Measurements from ENCODE around the gene TAF1B. TPM values are rescaled to one million over a fixed set of nuclear protein-coding genes. Genes with fewer than 3 reads are reported as not detected.

The TAF1B gene
- total RNA-seq, 1 donor from 2014 or later: 86.3 TPM

DNA sequence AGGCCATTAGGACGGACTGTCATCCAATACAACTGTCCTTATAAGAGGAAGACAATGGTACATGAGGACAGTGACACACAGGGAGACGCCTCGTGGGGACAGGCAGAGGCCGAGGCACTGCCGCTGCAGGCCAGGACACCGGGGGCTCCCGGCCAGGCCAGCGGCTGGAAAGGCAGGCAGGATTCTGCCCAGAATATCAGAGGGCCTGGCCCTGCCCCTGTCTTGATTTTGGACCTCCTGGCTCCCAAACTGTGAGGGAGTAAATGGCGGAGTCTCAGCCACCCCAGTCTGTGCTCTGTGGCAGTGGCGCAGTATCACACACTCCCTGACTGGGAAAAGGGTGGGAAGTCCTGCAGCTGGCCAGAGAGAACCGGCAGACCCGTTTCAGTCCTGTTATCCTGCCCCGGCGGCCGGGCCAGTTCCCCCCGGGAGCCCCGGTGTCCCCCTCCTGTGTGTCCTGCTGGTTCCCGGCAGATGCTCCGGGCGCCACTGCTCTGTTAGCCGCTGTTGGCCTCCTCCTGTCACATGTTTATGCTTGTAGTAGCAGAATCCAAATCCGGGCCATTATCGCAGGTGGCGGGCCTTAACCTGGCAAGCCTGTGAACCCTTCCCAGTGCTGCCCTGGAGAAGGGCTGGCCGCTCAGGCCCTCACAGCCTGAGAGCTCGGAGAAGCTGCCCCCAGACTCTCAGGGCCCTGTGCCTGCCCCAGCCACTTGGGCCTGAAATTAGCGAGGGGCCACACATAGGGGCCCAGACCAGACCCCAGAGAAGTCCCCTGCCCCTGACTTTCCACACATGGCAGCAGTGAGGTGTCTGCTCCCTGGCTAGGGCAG is 31.4 kb upstream of the TAF1B start:
- Mint-ChIP-seq H3K36me3 (no peaks in the 10 kb centered on the region), H3K9me3 (no peaks in the 10 kb centered on the region), H3K27ac (no peak overlapping the region), H3K4me1 (peaks cover 10% of the 10 kb centered on the region), H3K4me3 (no peak overlapping the region), H3K27me3 (ENCODE audit: insufficient read depth, low read depth) (peaks cover 5% of the 10 kb centered on the region)
- no peaks in the 10 kb centered on the region for H3K27me3 ChIP-seq
- H3K9me3 ChIP-seq (ENCODE audit: low read depth): no peaks in the 10 kb centered on the region
- no peaks in the 10 kb centered on the region for H3K79me2 ChIP-seq (ENCODE audit: low read depth)
- no peak overlapping the region for H2AFZ ChIP-seq (replicated peaks)
- H3K4me1 ChIP-seq: peaks cover 3% of the 10 kb centered on the region
- no peaks in the 10 kb centered on the region for H3K36me3 ChIP-seq
- no peak overlapping the region for H3K9ac ChIP-seq
- no peak for TF ChIP-seq EZH2phosphoT487 (IDR thresholded peaks at IDR 0.05)
- TF ChIP-seq EZH2 (IDR thresholded peaks at IDR 0.05): no peak
- TF ChIP-seq, protein P1, sequence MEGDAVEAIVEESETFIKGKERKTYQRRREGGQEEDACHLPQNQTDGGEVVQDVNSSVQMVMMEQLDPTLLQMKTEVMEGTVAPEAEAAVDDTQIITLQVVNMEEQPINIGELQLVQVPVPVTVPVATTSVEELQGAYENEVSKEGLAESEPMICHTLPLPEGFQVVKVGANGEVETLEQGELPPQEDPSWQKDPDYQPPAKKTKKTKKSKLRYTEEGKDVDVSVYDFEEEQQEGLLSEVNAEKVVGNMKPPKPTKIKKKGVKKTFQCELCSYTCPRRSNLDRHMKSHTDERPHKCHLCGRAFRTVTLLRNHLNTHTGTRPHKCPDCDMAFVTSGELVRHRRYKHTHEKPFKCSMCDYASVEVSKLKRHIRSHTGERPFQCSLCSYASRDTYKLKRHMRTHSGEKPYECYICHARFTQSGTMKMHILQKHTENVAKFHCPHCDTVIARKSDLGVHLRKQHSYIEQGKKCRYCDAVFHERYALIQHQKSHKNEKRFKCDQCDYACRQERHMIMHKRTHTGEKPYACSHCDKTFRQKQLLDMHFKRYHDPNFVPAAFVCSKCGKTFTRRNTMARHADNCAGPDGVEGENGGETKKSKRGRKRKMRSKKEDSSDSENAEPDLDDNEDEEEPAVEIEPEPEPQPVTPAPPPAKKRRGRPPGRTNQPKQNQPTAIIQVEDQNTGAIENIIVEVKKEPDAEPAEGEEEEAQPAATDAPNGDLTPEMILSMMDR (IDR thresholded peaks at IDR 0.05): no peak
- H3F3A ChIP-seq (ENCODE audit: low read depth): no peaks in the 10 kb centered on the region
- H4K20me1 ChIP-seq (ENCODE audit: low read depth): no peaks in the 10 kb centered on the region
- no peak for DNase-seq (ENCODE audit: low spot score)
- H3K4me3 ChIP-seq: no peak overlapping the region
- H3K4me2 ChIP-seq: no peak overlapping the region
- H3K27ac ChIP-seq: no peak overlapping the region

DNA sequence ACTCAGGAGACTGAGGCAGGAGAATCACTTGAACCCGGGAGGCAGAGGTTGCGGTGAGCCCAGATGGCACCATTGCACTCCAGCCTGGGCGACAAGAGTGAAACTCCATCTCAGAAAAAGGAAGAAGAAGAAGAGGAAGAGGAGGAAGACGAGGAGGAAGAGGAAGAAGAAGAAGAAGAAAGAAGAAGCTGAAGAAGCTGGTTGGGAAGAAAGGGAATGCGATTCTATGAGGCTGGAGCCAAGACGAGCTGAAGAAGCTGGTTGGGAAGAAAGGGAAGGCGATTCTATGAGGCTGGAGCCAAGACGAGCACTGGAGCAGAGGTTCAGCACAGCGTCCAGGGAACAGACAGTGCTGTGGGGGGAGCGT is 30.3 kb upstream of the TAF1B start:
- H3K27ac Mint-ChIP-seq: peak overlapping the region; percentile 19
- Histone ChIP-seq H3K36me3 (no peaks in the 10 kb centered on the region), H3K4me1 (peaks cover 3% of the 10 kb centered on the region), H3K27ac (no peak overlapping the region), H3K27me3 (no peaks in the 10 kb centered on the region), H4K20me1 (ENCODE audit: low read depth) (no peaks in the 10 kb centered on the region), H3K9ac (no peak overlapping the region), H3K4me3 (no peak overlapping the region), H3F3A (ENCODE audit: low read depth) (no peaks in the 10 kb centered on the region), H3K79me2 (ENCODE audit: low read depth) (no peaks in the 10 kb centered on the region), H3K9me3 (ENCODE audit: low read depth) (no peaks in the 10 kb centered on the region), H3K4me2 (no peak overlapping the region), H2AFZ (replicated peaks) (no peak overlapping the region)
- no peak for DNase-seq (ENCODE audit: low spot score)
- H3K36me3 Mint-ChIP-seq: no peaks in the 10 kb centered on the region
- no peaks in the 10 kb centered on the region for H3K9me3 Mint-ChIP-seq
- no peak for TF ChIP-seq EZH2phosphoT487 (IDR thresholded peaks at IDR 0.05)
- no peak for TF ChIP-seq EZH2 (IDR thresholded peaks at IDR 0.05)
- TF ChIP-seq, protein P1 (IDR thresholded peaks at IDR 0.05): no peak
- H3K4me3 Mint-ChIP-seq: no peak overlapping the region
- peaks cover 5% of the 10 kb centered on the region for H3K27me3 Mint-ChIP-seq (ENCODE audit: insufficient read depth, low read depth)
- H3K4me1 Mint-ChIP-seq: peaks cover 10% of the 10 kb centered on the region

DNA sequence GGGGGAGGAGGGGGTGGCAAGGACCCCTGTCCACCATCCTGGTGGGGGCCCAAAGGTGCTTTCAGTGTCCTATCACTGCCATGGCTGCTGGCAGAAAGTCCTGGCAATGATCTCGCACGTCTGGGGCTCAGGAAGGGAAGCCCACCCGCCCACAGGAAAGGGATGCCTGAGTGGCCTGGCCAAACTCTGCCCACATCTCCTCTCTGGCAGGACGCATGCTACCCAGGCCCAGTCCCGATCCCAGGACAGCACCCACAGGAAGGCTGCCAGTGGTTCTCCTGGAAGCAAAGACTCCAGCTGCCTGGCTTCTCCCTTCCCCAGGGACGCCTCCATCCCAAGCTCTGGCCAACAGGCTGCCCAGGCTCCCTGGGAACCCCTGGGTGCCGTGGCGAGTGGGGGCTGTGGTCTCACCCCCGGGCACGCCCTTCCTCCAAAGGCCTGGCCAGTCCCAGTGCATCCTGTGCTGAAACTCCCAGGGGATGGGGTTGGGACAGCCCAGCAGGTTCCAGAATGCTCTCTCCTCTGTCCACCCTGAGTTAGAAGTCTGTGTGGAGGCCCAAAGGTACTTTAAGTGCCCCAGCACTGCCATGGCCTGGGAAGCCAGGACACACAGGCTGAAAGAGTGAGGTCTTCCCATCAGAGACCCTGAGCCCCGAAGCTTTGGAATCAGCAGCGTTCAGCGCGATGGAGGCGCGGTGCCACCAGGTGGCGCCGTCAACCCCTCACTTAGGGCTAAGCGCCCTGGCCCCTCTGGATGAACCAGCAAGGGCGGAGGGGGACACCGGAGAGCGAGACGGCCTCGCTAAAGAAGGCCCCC is 29.8 kb upstream of the TAF1B start:
- Histone ChIP-seq H2AFZ (replicated peaks) (peak overlapping the region; percentile 97), H3K4me3 (no peak overlapping the region), H3K27me3 (no peaks in the 10 kb centered on the region), H3K9me3 (ENCODE audit: low read depth) (no peaks in the 10 kb centered on the region), H3F3A (ENCODE audit: low read depth) (no peaks in the 10 kb centered on the region), H3K79me2 (ENCODE audit: low read depth) (no peaks in the 10 kb centered on the region), H3K36me3 (no peaks in the 10 kb centered on the region), H3K27ac (no peak overlapping the region), H3K9ac (no peak overlapping the region), H3K4me2 (peak overlapping the region; percentile 64), H4K20me1 (ENCODE audit: low read depth) (no peaks in the 10 kb centered on the region), H3K4me1 (peaks cover 3% of the 10 kb centered on the region)
- H3K9me3 Mint-ChIP-seq: no peaks in the 10 kb centered on the region
- no peak overlapping the region for H3K4me3 Mint-ChIP-seq
- H3K27ac Mint-ChIP-seq: no peak overlapping the region
- peaks cover 10% of the 10 kb centered on the region for H3K4me1 Mint-ChIP-seq
- peaks cover 5% of the 10 kb centered on the region for H3K27me3 Mint-ChIP-seq (ENCODE audit: insufficient read depth, low read depth)
- DNase-seq (ENCODE audit: low spot score): peak; percentile 92
- no peaks in the 10 kb centered on the region for H3K36me3 Mint-ChIP-seq
- TF ChIP-seq EZH2 (IDR thresholded peaks at IDR 0.05): no peak
- TF ChIP-seq, protein P1 (IDR thresholded peaks at IDR 0.05): peak; percentile 94

Measured in neural progenitor cell (in vitro differentiated cells).